GM18520 (cell line): Measurements from ENCODE around the gene ZFP69B.
A peak's percentile ranks its signal among the peaks of the same experiment; 100 is the strongest.
"Not testable (repeated sequence)": the region's sequence is repeated elsewhere in the genome, so short reads cannot be mapped to it uniquely, and the experiment has no call there.

Experiments
- ATAC-seq: cut with Tn5 transposase; IDR thresholded peaks from one replicate; pipeline ENCODE4 v1.9.1; 2021; ENCODE audit not compliant: unreplicated experiment

ZFP69B gene

DNA sequence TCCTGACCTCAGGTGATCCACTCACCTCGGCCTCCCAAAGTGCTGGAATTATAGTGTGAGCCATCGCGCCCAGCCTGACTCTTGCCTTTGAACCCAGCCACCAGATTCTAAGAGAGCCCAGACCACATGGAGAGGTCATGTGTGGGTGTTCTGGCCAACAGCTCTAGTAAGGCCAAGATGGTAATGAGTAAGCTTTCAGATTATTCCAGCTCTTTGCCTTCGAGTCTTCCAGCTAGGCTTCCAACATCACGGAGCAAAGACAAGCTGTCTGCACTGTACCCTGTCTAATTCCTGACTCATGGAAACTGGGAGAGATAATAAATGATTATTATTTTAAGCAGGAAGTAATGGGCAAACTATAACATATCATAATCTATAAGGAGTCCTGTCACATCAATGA is 14.8 kb upstream of the ZFP69B start:
- ATAC-seq = no peak

GRCh38 chr1:40435876-40436275 is 14.4 kb upstream of the ZFP69B start:
- ATAC-seq = no peak

- ATAC-seq = no peak
Measured at GRCh38 chr1:40438391-40439015, 11.8 kb upstream of the ZFP69B start.

- ATAC-seq = no peak
Measured at GRCh38 chr1:40439247-40439646, 11.0 kb upstream of the ZFP69B start.

DNA sequence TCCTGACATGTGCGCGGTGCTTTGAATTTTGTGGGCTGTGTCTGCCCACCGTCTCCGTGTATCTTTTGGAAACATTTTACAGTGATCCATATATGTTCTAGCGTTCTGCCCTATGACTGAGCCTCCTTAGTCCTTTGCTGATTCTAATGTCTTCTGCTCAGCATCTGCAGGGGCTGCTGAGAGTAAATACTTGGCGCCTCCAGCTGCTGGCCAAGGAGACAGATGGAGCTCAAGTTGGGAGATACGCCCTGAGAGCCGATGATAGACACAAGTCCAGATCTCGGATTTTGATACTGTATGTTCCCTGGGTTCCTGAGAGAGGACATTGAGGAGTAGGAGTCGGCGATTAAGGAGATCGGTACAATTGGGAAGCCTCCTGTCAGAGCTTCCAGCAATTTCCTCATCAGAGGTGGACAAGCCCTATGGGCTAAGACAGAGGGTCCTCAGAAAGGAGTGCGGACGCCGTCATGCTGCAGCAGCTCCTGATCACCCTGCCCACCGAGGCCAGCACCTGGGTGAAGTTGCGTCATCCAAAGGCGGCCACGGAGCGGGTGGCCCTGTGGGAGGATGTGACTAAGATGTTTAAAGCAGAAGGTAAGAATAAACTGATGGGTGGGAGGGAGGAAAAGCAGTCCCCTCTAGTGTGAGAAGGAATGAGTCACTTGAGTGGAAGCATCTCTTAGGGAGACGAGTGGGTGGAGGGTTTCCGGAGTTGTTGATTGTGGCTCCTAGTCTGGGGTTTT is 390 bp downstream of the ZFP69B start:
- ATAC-seq = peak; percentile 32

DNA sequence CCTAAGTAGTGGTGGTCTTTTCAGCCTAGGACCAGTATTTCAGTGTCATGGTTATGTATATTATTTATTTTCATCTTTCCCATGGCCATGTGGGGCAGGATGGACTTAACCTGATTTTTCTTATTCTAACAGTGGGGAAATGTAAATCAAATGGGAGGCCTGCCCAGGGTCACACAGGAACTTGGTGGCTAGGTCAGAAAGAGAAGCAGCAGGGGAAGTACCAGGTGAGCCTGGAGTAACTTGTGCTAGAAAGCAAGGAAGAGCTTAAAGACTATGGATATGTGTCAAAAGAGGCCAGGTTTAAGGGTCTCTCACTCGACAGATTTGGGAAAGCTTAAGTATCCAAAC is 936 bp downstream of the ZFP69B start:
- no peak for ATAC-seq

DNA sequence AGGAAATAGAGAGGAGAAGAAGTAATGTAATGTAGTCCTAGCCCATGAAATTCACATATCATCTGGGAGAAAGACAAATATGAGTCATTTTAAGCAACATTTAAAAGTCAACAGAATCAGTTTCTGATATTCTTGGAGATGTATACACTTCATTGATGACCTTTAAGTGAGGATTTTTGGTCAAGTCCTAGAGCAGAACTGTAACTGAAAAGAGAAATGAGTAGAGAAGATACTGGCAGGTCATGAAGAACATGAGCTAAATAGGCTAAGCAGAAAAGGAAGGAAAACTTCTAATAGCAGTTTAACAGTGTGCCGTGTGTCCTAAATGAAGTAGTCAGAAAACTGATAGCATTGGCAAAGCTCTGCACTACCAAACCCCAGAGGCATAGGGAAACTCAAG is 4.6 kb downstream of the ZFP69B start:
- no peak for ATAC-seq

DNA sequence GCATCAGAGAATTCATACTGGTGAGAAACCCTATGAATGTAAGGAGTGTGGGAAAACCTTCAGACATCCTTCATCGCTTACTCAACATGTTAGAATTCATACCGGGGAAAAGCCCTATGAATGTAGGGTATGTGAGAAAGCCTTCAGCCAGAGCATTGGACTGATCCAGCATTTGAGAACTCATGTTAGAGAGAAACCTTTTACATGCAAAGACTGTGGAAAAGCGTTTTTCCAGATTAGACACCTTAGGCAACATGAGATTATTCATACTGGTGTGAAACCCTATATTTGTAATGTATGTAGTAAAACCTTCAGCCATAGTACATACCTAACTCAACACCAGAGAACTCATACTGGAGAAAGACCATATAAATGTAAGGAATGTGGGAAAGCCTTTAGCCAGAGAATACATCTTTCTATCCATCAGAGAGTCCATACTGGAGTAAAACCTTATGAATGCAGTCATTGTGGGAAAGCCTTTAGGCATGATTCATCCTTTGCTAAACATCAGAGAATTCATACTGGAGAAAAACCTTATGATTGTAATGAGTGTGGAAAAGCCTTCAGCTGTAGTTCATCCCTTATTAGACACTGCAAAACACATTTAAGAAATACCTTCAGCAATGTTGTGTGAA is 12.8 kb downstream of the ZFP69B start:
- no peak for ATAC-seq

DNA sequence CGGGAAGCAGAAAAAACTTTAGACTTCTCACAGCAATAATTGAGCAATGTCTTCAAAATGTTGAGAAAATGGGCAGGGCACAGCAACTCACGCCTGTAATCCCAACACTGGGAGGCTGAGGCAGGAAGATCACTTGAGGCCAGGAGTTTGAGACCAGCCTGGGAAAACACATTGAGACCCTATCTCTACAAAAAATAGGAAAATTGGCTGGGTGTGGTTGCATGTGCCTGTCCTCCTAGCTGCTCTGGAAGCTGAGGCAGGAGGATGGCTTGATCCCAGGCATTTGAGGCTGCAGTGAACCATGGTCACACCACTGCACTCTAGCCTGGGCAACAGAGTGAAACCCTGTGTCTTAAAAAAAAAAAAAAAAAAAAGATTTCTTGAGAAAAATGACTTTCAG is 19.1 kb downstream of the ZFP69B start:
- ATAC-seq = no peak

- no peak for ATAC-seq
Measured at GRCh38 chr1:40475268-40475667, 25.0 kb downstream of the ZFP69B start.

- no peak for ATAC-seq
Measured at GRCh38 chr1:40476924-40477677, 26.8 kb downstream of the ZFP69B start, which contains the start of gene ZFP69. Gene ZFP69, plus strand, starts transcription at chr1:40477290. Its CDS starts 2,072 bp downstream, at chr1:40479362.

GRCh38 chr1:40477678-40478053 is 27.4 kb downstream of the ZFP69B start:
- ATAC-seq = no peak

DNA sequence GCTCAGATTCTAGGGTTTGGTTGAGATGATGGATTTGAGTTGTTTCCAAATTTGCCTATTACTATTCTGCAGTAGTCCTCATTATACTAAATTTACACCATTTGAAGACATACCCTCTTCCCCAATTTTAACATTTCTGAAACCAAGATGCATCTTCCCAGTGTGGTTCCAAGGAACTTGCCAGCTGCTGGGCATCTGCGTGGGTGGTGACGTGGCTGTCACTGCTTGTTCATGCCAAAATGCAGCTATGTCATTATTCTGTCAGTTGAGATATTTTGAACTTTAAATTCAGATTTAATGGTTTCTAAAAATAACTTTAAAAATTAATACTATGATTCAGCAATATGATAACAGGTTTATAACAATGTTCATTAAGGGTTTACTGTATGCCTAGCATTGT is 28.0 kb downstream of the ZFP69B start:
- no peak for ATAC-seq

DNA sequence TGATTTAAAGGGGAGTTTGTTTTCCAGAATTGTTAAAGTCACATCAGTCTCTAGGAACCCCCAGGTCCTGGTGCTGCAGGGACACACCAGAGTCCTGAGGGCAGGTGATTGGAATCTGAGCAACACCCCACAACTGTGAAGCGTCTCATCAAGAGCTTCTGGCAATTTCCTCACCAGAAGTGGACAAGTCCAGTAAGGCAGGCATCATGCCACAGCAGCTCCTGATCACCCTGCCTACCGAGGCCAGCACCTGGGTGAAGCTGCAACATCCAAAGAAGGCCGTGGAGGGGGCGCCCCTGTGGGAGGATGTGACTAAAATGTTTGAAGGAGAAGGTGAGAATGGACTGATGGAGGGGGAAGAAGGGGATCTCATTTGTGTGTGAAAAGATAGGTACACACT is 28.9 kb downstream of the ZFP69B start:
- no peak for ATAC-seq

GRCh38 chr1:40495315-40495903 is 45.1 kb downstream of the ZFP69B start:
- no peak for ATAC-seq

GRCh38 chr1:40502651-40503050 is 52.4 kb downstream of the ZFP69B start:
- ATAC-seq = not testable (repeated sequence)

DNA sequence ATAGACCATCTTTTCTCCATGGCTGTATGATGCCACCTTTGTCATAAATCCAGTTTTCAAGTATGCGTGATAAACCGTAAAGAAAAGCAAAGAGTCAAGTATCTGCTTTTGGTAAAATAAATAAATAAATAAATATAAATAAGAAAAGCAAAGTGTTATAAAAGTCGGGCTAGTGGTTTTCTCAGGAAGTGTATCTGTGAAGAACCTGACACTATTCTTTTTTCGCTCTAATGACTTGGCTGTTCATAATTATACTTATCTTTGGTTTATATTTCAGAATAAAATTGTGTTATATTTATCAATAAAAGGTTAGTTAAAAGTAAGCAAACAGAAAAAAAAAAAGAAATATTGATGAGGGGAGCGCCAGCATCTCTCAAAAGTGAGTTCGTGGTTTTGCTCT is 57.7 kb downstream of the ZFP69B start:
- no peak for ATAC-seq

- ATAC-seq = no peak
Measured at GRCh38 chr1:40508375-40509341, 58.4 kb downstream of the ZFP69B start, which contains the start of gene EXO5. Gene EXO5, plus strand, starts transcription at chr1:40508767. Its CDS starts 5,778 bp downstream, at chr1:40514545.
